ENCODE data around the gene YIPF3. TPM values are rescaled to one million over a fixed set of nuclear protein-coding genes. Genes with fewer than 3 reads are reported as not detected.

YIPF3 gene
- polyA plus RNA-seq, 1 donor from 2014 or later, result 244 TPM

DNA sequence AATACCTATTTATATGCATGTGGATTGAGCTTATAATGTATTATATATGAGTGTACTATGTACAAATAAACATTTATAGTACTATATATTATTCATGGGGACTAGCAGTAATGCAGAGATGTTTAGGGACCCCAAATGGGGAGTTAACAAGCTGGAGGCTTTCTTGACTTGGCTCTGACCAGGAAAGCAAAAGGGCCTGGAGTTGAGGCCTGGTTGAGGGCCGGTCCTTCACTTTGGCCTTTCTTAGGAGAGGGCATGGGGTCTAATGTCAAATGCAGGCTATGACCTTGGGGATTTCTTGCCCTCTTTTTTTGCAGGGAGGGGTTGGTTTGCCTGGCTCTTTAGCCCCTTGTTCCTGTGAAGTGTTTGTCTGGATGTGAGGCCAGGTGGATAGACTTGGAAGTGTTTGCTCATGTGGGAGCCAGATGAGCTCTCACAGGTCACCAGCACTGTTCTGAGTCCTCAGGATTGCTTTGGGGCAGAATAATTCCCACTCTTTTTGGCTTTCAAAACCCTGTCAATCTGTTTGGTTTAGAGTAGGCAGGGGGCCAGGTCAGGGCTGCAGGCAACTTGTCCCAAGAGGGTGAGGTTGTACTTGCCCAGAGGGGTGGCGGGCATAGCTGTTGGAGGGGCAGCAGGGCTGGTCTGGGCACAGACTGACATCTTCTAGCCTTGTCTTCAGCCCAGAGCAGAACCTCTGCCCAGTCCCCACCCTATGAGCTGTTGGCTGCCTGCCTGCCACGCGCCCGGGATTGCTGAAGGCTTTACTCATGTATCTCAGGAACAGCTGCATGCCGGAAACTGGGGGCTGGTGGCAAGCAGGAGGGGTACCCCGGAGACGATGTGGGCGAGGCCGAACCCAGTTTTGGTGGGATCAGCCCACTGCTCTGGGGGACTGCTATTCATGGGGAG, 24.7 kb downstream of the YIPF3 start:
- Histone ChIP-seq H3K27me3 (ENCODE audit: insufficient read depth, low read depth, low read length) (no peaks in the 10 kb centered on the region), H3K9ac (ENCODE audit: low read length) (no peak overlapping the region), H3K79me2 (replicated peaks; ENCODE audit: insufficient read depth, low read length) (no peaks in the 10 kb centered on the region), H3K4me3 (ENCODE audit: low read length) (no peak overlapping the region), H3K9me3 (ENCODE audit: low read length) (no peaks in the 10 kb centered on the region), H3K4me2 (ENCODE audit: low read length) (no peak overlapping the region), H3F3A (ENCODE audit: insufficient read depth, low read length, poor library complexity, severe bottlenecking) (no peaks in the 10 kb centered on the region), H4K20me1 (ENCODE audit: insufficient read depth) (no peaks in the 10 kb centered on the region), H3K36me3 (ENCODE audit: insufficient read depth, low read length) (no peaks in the 10 kb centered on the region), H2AFZ (ENCODE audit: low read depth, low read length) (no peak overlapping the region), H3K9me2 (ENCODE audit: insufficient read depth, low read length) (no peaks in the 10 kb centered on the region), H3K27ac (ENCODE audit: low read length) (no peak overlapping the region)
- no peak for TF ChIP-seq SMC3 (conservative IDR thresholded peaks at IDR 0.05; ENCODE audit: poor library complexity)
- TF ChIP-seq RAD21 (conservative IDR thresholded peaks at IDR 0.05), result no peak
- TF ChIP-seq EP300 (conservative IDR thresholded peaks at IDR 0.05; ENCODE audit: poor library complexity, severe bottlenecking), result no peak
- no peak for TF ChIP-seq EZH2 (IDR thresholded peaks at IDR 0.05; ENCODE audit: borderline replicate concordance, insufficient read depth, low read length, poor library complexity, severe bottlenecking)
- TF ChIP-seq, protein P1, sequence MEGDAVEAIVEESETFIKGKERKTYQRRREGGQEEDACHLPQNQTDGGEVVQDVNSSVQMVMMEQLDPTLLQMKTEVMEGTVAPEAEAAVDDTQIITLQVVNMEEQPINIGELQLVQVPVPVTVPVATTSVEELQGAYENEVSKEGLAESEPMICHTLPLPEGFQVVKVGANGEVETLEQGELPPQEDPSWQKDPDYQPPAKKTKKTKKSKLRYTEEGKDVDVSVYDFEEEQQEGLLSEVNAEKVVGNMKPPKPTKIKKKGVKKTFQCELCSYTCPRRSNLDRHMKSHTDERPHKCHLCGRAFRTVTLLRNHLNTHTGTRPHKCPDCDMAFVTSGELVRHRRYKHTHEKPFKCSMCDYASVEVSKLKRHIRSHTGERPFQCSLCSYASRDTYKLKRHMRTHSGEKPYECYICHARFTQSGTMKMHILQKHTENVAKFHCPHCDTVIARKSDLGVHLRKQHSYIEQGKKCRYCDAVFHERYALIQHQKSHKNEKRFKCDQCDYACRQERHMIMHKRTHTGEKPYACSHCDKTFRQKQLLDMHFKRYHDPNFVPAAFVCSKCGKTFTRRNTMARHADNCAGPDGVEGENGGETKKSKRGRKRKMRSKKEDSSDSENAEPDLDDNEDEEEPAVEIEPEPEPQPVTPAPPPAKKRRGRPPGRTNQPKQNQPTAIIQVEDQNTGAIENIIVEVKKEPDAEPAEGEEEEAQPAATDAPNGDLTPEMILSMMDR (IDR thresholded peaks at IDR 0.05; ENCODE audit: poor library complexity, severe bottlenecking), result no peak
- no peak for TF ChIP-seq POLR2AphosphoS5 (IDR thresholded peaks at IDR 0.05)
- TF ChIP-seq TAF1 (IDR thresholded peaks at IDR 0.05; ENCODE audit: low read depth), result no peak
- TF ChIP-seq MXI1 (conservative IDR thresholded peaks at IDR 0.05; ENCODE audit: poor library complexity, severe bottlenecking), result no peak
- TF ChIP-seq, protein P2, sequence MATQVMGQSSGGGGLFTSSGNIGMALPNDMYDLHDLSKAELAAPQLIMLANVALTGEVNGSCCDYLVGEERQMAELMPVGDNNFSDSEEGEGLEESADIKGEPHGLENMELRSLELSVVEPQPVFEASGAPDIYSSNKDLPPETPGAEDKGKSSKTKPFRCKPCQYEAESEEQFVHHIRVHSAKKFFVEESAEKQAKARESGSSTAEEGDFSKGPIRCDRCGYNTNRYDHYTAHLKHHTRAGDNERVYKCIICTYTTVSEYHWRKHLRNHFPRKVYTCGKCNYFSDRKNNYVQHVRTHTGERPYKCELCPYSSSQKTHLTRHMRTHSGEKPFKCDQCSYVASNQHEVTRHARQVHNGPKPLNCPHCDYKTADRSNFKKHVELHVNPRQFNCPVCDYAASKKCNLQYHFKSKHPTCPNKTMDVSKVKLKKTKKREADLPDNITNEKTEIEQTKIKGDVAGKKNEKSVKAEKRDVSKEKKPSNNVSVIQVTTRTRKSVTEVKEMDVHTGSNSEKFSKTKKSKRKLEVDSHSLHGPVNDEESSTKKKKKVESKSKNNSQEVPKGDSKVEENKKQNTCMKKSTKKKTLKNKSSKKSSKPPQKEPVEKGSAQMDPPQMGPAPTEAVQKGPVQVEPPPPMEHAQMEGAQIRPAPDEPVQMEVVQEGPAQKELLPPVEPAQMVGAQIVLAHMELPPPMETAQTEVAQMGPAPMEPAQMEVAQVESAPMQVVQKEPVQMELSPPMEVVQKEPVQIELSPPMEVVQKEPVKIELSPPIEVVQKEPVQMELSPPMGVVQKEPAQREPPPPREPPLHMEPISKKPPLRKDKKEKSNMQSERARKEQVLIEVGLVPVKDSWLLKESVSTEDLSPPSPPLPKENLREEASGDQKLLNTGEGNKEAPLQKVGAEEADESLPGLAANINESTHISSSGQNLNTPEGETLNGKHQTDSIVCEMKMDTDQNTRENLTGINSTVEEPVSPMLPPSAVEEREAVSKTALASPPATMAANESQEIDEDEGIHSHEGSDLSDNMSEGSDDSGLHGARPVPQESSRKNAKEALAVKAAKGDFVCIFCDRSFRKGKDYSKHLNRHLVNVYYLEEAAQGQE (IDR thresholded peaks at IDR 0.05; ENCODE audit: borderline replicate concordance), result no peak

DNA sequence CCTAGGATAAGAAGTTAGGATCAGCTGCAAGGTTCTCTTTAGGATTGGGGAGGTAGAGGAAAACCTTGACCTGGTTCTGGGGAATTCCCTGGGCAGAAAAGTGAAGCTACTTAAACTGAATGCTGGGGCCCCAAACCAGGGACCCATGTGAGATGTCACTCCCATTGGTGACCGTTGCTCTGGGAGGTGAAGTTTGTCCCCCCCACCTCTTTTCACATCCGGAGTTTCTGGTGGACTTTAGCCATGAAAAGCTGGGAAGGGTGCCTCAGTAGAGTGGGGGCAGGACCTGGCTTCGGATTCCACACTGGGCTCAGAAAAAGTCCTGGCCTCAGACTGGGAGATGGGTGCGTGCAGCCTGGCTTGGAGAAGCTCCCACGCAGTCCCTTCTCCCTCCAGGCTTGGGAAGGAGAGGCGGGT, 26.2 kb downstream of the YIPF3 start:
- no peaks in the 10 kb centered on the region for H3K36me3 ChIP-seq (ENCODE audit: insufficient read depth, low read length)
- H4K20me1 ChIP-seq (ENCODE audit: insufficient read depth), result no peaks in the 10 kb centered on the region
- TF ChIP-seq, protein P2 (IDR thresholded peaks at IDR 0.05; ENCODE audit: borderline replicate concordance), result no peak
- no peak for TF ChIP-seq EZH2 (IDR thresholded peaks at IDR 0.05; ENCODE audit: borderline replicate concordance, insufficient read depth, low read length, poor library complexity, severe bottlenecking)
- TF ChIP-seq, protein P1 (IDR thresholded peaks at IDR 0.05; ENCODE audit: poor library complexity, severe bottlenecking), result no peak
- TF ChIP-seq POLR2AphosphoS5 (IDR thresholded peaks at IDR 0.05), result no peak
- TF ChIP-seq TAF1 (IDR thresholded peaks at IDR 0.05; ENCODE audit: low read depth), result no peak
- TF ChIP-seq RAD21 (conservative IDR thresholded peaks at IDR 0.05), result no peak
- TF ChIP-seq EP300 (conservative IDR thresholded peaks at IDR 0.05; ENCODE audit: poor library complexity, severe bottlenecking), result no peak
- no peak for TF ChIP-seq MXI1 (conservative IDR thresholded peaks at IDR 0.05; ENCODE audit: poor library complexity, severe bottlenecking)
- no peak for TF ChIP-seq SMC3 (conservative IDR thresholded peaks at IDR 0.05; ENCODE audit: poor library complexity)
- no peak overlapping the region for H3K9ac ChIP-seq (ENCODE audit: low read length)
- no peaks in the 10 kb centered on the region for H3F3A ChIP-seq (ENCODE audit: insufficient read depth, low read length, poor library complexity, severe bottlenecking)
- no peaks in the 10 kb centered on the region for H3K27me3 ChIP-seq (ENCODE audit: insufficient read depth, low read depth, low read length)
- no peak overlapping the region for H3K27ac ChIP-seq (ENCODE audit: low read length)
- no peak overlapping the region for H3K4me3 ChIP-seq (ENCODE audit: low read length)
- no peaks in the 10 kb centered on the region for H3K79me2 ChIP-seq (replicated peaks; ENCODE audit: insufficient read depth, low read length)
- no peak overlapping the region for H3K4me2 ChIP-seq (ENCODE audit: low read length)
- H3K9me3 ChIP-seq (ENCODE audit: low read length), result no peaks in the 10 kb centered on the region
- H3K9me2 ChIP-seq (ENCODE audit: insufficient read depth, low read length), result no peaks in the 10 kb centered on the region
- H2AFZ ChIP-seq (ENCODE audit: low read depth, low read length), result no peak overlapping the region

Data from neural cell (in vitro differentiated cells).